ENCODE data around the gene HOXA13. TPM values are rescaled to one million over a fixed set of nuclear protein-coding genes. Genes with fewer than 3 reads are reported as not detected.

HOXA13 gene
- total RNA-seq, 1 donor from 2014 or later = not detected

- no peak for TF ChIP-seq CTCF (IDR thresholded peaks at IDR 0.05)
- CTCF ChIA-PET = no interaction called here
- Mint-ChIP-seq H3K36me3 (ENCODE audit: low read depth) (no peaks in the 10 kb centered on the region), H3K4me3 (no peak overlapping the region), H3K4me1 (peaks cover 30% of the 10 kb centered on the region), H3K27me3 (peaks cover 69% of the 10 kb centered on the region), H3K27ac (peak overlapping the region; percentile 50), H3K9me3 (no peaks in the 10 kb centered on the region)
- intact Hi-C loops (cut with micrococcal nuclease) = no loop called here
- POLR2A ChIA-PET = no interaction called here
- DNase-seq (no peak), ATAC-seq (ENCODE audit: low read depth) (no peak)
Measured at GRCh38 chr7:27243340-27244163, 43.7 kb upstream of the HOXA13 start.

GRCh38 chr7:27242555-27243339 is 42.9 kb upstream of the HOXA13 start, which contains the start of gene EVX1:
EVX1 (plus strand) TSS chr7:27242802; CDS start chr7:27243031, 229 bp downstream.
- Mint-ChIP-seq H3K4me3 (no peak within 1 kb of the TSS), H3K36me3 (ENCODE audit: low read depth) (no peaks in the 10 kb centered on the region), H3K27me3 (peaks cover 71% of the 10 kb centered on the region), H3K4me1 (peaks cover 30% of the 10 kb centered on the region), H3K9me3 (no peaks in the 10 kb centered on the region), H3K27ac (peak within 1 kb of the TSS; percentile 60)
- no peak for ATAC-seq (ENCODE audit: low read depth)
- intact Hi-C loops (cut with micrococcal nuclease) = no loop called here
- ChIA-PET POLR2A (no interaction called here), CTCF (interaction anchor here (0.8 kb wide), 1 partner anchor 47 kb away, joined by 3 read pairs; no protein-coding TSS in a partner anchor)
- no peak for DNase-seq
- no peak for TF ChIP-seq CTCF (IDR thresholded peaks at IDR 0.05)

- no peak for DNase-seq
- H3K27ac Mint-ChIP-seq = peak overlapping the region; percentile 60
- no peak for TF ChIP-seq CTCF (IDR thresholded peaks at IDR 0.05)
- peaks cover 72% of the 10 kb centered on the region for H3K27me3 Mint-ChIP-seq
- intact Hi-C loops (cut with micrococcal nuclease) = no loop called here
- H3K36me3 Mint-ChIP-seq (ENCODE audit: low read depth) = no peaks in the 10 kb centered on the region
- H3K9me3 Mint-ChIP-seq = no peaks in the 10 kb centered on the region
- ChIA-PET CTCF (interaction anchor here (0.8 kb wide), 1 partner anchor 46 kb away, joined by 3 read pairs; no protein-coding TSS in a partner anchor), POLR2A (no interaction called here)
- no peak for ATAC-seq (ENCODE audit: low read depth)
- H3K4me1 Mint-ChIP-seq = peaks cover 30% of the 10 kb centered on the region
- no peak overlapping the region for H3K4me3 Mint-ChIP-seq
Measured at GRCh38 chr7:27242154-27242553, 42.3 kb upstream of the HOXA13 start.

GRCh38 chr7:27241189-27242056 is 41.5 kb upstream of the HOXA13 start:
- POLR2A ChIA-PET = no interaction called here
- DNase-seq (no peak), ATAC-seq (ENCODE audit: low read depth) (no peak)
- no peak for TF ChIP-seq CTCF (IDR thresholded peaks at IDR 0.05)
- Mint-ChIP-seq H3K36me3 (ENCODE audit: low read depth) (no peaks in the 10 kb centered on the region), H3K27ac (peak overlapping the region; percentile 1), H3K27me3 (peaks cover 74% of the 10 kb centered on the region), H3K4me3 (no peak overlapping the region), H3K4me1 (peaks cover 26% of the 10 kb centered on the region), H3K9me3 (no peaks in the 10 kb centered on the region)
- CTCF ChIA-PET = interaction anchor here (1.1 kb wide), 1 partner anchor 80 kb away, joined by 3 read pairs; no protein-coding TSS in a partner anchor
- intact Hi-C loops (cut with micrococcal nuclease) = loop anchor here (2.0 kb wide), 2 partner anchors 39 to 1381 kb away; no protein-coding TSS in a partner anchor

Data from activated B cell treated with CpG ODN at 0.5 μM for 24 hours (primary cell).